NCI-H460 (cell line): Measurements from ENCODE around the gene VSNL1. TPM values are rescaled to one million over a fixed set of nuclear protein-coding genes. Genes with fewer than 3 reads are reported as not detected.
"Not testable (repeated sequence)": the region's sequence is repeated elsewhere in the genome, so short reads cannot be mapped to it uniquely, and the experiment has no call there.

Source experiments
- DNase-seq: peaks from one replicate; pipeline ENCODE4 v3.0.0-alpha.2; 2016; ENCODE audit warnings: low read depth; ENCODE audit errors: extremely low read depth
- total RNA-seq: library from RNA; depleted of rRNA; stranded (reverse); fragments of >200 nt; shearing (Covaris generic); gene quantifications from 2 replicates; pipeline ENCODE4 v1.2.3, GENCODE V29; 2014

VSNL1 gene
- total RNA-seq, 1 experiment from 2014 or later = not detected

GRCh38 chr2:17541531-17541950 lies 1.0 kb downstream of the VSNL1 start:
- no peak for DNase-seq

GRCh38 chr2:17542471-17542870 lies 2.0 kb downstream of the VSNL1 start:
- DNase-seq = no peak

DNA sequence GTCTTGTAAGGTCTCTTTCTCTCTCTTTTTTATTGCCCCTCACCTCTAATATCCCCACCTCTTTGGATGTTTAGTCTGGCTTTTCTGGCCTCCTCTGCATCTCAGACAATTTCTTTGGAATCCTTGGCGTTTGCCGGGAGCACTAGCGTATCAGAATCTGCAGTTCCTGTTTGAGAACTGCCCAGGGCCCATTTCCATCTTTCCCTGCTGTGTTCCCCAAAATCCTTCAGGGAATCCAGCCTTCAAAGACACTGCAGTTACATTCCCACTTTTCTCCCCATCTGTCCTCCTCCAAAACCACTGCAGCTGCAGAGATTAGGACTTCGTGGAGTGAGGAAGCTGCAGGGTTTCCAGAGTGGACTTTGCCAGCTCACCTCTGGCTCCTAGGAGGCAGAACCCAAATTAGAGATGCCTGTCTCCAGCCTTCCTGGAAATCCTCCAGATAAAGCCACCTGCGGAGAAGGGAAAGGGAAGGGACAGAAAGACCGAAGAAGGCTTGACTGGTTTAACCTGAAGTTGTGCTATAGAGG lies 2.7 kb downstream of the VSNL1 start:
- DNase-seq = no peak

- DNase-seq = no peak
Measured at GRCh38 chr2:17543848-17544247, 3.4 kb downstream of the VSNL1 start.

DNA sequence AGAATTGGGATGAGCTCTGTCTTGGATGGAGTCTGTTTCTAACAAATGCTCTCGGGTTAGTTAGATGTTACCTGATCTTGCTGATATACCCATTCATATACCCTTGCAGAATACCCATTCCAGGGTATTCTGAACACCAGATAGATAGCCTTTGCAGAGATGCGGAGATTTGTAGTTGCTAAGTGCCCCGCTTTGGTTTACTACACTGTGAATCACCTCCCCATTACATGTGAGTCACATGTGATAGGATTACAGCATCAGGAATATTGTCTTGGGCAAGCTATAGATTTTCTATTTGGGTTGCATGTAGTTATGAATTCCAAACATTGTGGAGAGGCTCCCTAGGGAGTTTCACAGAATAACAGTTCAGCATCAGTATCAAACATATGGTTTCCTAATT lies 3.8 kb downstream of the VSNL1 start:
- no peak for DNase-seq

- no peak for DNase-seq
Measured at GRCh38 chr2:17545680-17546613, 5.5 kb downstream of the VSNL1 start.

DNA sequence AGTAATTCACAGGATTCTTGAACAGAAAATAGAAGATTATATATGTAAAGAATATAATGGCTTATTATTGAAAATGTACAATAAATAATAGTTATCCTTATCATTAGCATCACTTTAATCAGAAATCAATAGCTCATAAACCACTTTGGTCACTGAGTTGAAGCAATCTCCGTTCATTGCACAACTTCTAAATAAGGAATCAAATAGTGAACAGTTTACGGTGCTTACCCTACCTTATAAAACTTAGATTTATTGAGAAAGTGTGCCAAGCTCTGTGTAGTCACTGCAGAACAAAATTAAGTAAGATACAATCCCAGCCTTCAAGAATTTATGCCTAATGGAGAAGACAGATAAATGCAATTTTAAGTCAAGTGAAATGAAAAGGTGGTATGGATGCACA lies 6.7 kb downstream of the VSNL1 start:
- no peak for DNase-seq

DNA sequence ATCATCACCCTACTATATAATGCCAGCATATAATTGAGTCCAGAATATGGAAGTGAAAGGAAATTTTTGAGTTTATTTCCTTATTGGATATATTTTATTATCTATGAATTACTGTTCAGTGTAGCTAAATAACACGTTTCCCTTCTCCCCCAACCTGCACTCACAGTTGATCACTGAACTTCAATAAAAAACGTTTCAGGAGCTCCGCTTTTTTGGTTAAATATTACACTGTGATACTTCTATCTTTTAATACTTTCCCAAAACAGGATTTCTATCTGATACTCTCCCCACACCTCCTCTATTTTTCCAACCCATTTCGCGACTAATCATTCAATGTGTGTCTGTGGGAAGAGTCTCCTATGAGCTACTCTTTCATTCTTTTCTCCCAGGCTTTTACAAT lies 7.2 kb downstream of the VSNL1 start:
- no peak for DNase-seq

DNA sequence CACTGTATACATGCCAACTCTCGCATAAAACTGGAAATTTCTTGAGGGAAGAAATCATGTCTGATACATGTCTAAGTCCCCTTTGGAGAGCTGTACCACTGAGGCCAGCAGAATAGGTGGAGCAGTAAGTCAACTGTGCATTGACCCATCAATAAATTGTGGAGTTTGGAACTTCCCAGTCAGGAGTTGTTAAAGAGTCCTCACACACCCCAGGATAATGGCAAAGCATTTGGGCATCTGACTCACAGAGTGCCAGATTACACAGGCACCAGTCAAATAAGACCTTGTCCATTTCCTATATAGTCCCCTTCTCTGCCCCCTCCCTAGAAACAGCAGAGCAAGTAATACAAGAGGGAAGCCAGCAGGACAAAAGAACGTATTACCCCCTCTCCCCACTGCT lies 10.4 kb downstream of the VSNL1 start:
- no peak for DNase-seq

- DNase-seq = no peak
Measured at GRCh38 chr2:17555150-17555549, 14.7 kb downstream of the VSNL1 start.

- DNase-seq = no peak
Measured at GRCh38 chr2:17557596-17557995, 17.1 kb downstream of the VSNL1 start.

GRCh38 chr2:17558053-17558452 lies 17.6 kb downstream of the VSNL1 start:
- DNase-seq = no peak

- DNase-seq = no peak
Measured at GRCh38 chr2:17558878-17559277, 18.4 kb downstream of the VSNL1 start.

DNA sequence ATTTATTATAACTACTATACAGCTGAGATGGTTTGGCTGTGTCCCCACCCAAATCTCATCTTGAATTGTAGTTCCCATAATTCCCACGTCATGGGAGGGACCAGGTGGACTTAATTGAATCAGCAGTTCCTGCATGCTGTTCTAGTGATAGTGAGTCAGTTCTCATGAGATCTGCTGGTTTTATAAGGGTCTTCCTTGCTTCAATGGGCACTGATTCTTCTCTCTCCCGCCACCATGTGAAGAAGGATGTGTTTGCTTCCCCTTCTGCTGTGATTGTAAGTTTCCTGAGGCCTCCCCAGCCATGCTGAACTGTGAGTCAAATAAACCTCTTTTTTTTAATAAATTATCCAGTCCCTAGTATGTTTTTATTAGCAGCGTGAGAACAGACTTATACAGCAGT lies 25.2 kb downstream of the VSNL1 start:
- not testable (repeated sequence) for DNase-seq

DNA sequence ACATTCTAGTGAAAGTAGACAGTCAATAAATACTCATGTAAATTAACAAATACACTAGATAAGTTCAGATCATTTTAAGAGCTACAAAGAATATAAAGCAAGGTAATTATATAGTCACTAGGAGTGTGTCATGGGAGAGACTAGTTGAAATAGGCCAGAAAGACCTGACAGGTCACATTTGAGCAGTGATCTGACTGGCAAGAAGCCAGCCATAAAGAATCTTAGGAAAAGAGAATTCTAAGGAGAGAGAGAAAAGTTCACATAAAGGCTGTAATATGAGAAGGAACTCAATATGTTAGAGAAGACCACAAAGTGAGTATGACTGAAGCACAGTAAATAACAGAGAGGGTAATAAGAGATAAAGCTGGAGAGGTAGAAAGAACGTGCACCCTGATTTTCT lies 31.2 kb downstream of the VSNL1 start:
- DNase-seq = no peak

- DNase-seq = no peak
Measured at GRCh38 chr2:17573085-17573803, 32.7 kb downstream of the VSNL1 start.

GRCh38 chr2:17573804-17574175 lies 33.3 kb downstream of the VSNL1 start:
- DNase-seq = no peak

DNA sequence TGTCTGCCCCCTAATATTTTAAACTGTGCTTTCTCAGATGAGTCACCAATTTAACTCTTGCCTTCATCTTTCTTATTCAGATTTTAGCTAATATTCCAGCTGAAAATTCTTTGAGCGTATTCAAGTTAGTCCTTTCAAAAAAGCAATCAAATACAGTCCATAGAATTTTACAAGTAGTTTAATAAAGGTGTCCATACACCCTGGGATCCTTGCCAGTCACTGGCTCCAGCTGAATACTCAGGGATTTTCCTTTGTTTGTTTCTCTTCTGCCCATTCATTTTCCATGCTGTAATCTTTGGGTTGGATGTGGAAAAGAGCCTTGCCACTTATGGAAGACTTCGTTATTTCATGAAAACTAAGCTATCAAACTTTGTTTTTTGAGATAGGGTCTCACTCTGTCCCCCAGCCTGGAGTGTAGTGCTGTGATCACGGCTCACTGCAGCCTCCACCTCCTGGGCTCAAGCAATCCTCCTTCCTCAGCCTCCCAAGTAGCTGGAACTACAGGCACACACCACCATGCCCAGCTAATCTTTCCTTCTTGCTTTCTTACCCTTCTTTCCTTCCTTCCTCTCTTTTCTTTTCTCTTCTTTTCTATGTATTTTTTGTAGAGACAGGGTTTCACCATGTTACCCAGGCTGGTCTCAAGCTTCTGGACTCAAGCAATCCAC lies 34.0 kb downstream of the VSNL1 start:
- DNase-seq = no peak

- DNase-seq = no peak
Measured at GRCh38 chr2:17576802-17577201, 36.3 kb downstream of the VSNL1 start.

GRCh38 chr2:17578466-17578928 lies 38.0 kb downstream of the VSNL1 start:
- no peak for DNase-seq
